Astrocyte of the cerebellum (primary cell): Measurements from ENCODE around the gene WTAP.
A peak's percentile ranks its signal among the peaks of the same experiment; 100 is the strongest.
"Not testable (repeated sequence)": the region's sequence is repeated elsewhere in the genome, so short reads cannot be mapped to it uniquely, and the experiment has no call there.

Source experiments
- DNase-seq: peaks from one replicate; pipeline ENCODE4 v3.0.0-alpha.2; 2011; ENCODE audit warnings: low read depth
- H3K4me3 ChIP-seq: 2 replicates; pipeline ENCODE4 v1.5.1; 2011; ENCODE audit warnings: mild to moderate bottlenecking, low read depth, low read length, moderate library complexity
- in situ Hi-C: cut with HindIII; loops from 2 replicates; pipeline ENCODE4 v1.10.0; 2017; ENCODE audit warnings: low sequenced_read_pairs
- TF ChIP-seq, protein P1 (sequence below): IDR thresholded peaks from 2 replicates; pipeline ENCODE4 v1.5.1; 2012; ENCODE audit warnings: low read length, low read depth, moderate library complexity, mild to moderate bottlenecking; ENCODE audit errors: missing control alignments

WTAP gene

DNA sequence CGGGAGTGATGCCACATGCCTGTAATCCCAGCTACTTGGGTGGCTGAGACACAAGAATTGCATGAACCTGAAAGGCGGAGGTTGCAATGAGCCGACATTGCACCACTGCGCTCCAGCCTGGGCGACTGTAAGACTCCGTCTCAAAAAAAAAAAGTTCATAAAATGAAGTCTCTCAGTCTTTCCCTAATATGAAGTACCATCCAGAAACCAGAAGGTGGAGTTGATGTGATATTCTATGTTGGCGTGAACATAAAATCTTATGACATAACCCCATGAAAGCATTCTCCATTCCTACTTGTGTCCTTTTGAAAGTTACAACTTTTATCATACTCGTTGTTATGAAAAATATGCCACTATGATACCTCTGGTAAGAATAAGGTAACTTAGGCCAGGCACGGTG, 40.0 kb upstream of the WTAP start:
- TF ChIP-seq, protein P1, sequence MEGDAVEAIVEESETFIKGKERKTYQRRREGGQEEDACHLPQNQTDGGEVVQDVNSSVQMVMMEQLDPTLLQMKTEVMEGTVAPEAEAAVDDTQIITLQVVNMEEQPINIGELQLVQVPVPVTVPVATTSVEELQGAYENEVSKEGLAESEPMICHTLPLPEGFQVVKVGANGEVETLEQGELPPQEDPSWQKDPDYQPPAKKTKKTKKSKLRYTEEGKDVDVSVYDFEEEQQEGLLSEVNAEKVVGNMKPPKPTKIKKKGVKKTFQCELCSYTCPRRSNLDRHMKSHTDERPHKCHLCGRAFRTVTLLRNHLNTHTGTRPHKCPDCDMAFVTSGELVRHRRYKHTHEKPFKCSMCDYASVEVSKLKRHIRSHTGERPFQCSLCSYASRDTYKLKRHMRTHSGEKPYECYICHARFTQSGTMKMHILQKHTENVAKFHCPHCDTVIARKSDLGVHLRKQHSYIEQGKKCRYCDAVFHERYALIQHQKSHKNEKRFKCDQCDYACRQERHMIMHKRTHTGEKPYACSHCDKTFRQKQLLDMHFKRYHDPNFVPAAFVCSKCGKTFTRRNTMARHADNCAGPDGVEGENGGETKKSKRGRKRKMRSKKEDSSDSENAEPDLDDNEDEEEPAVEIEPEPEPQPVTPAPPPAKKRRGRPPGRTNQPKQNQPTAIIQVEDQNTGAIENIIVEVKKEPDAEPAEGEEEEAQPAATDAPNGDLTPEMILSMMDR, result no peak
- H3K4me3 ChIP-seq, result no peak overlapping the region
- in situ Hi-C loops, result no loop called here
- DNase-seq, result no peak

DNA sequence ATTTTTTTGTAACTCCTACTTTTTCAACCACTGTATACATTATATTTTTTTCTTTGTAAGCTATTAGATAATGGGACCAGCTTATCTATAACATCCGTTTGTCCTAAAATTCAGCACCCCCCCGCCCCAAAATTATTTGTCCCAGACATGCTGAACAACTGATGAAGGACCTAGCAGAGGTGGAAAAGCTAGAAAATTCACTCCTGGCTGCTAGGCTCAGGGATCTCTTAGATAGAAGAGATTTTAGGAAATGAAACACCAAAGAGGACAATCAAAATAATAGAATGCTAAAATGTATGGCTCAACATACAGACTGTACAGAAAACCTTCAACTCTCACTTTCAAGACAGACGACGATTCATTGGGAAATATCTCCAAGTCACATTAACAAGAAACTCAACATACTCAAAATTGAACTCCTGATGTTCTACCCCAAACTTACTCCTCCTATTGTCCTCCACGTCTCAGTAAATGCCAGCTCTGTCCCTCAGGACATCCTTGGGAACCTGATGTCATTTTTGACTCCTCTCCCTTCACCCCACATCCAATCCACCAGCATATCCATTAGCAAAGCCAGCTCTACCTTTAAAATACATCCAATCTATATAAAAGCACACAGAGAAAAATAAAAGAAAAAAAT, 38.9 kb upstream of the WTAP start:
- H3K4me3 ChIP-seq, result no peak overlapping the region
- no peak for DNase-seq
- TF ChIP-seq, protein P1, result no peak
- in situ Hi-C loops, result no loop called here

DNA sequence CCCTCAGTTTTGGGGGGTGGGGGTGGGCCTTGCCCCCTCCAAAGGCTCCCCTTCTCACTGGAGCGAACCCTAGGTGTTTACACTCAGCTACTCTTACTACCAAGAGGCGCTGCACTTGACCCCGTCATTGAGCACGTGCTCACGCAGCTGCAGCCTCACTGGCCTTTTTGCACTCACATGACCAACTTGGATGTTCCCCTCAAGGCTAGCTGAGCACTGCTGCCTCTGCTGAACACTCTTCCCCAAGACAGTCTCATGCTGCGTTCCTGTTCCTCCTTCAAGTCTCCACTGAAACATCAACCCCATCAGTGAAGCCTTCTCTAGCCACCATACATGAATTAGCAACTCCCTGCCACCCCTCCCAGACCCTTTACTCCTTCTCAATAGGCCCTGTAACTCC, 38.3 kb upstream of the WTAP start:
- TF ChIP-seq, protein P1, result no peak
- in situ Hi-C loops, result no loop called here
- DNase-seq, result no peak
- no peak overlapping the region for H3K4me3 ChIP-seq

DNA sequence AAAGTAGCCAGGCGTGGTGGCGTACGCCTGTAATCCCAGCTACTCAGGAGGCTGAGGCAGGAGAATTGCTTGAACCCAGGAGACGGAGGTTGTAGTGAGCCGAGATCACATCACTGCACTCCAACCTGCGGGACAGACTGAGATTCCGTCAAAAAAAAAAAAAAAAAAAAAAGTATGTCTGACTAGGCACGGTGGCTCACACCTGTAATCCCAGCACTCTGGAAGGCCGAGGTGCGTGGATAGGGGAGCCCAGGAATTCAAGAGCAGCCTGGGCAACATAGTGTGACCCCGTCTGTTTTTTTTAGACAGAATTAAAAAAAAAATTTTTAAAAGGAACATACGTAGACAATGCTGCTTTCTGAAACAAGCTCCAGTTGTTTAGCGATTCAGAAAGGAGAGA, 37.2 kb upstream of the WTAP start:
- in situ Hi-C loops, DNase-seq: not testable (repeated sequence)

DNA sequence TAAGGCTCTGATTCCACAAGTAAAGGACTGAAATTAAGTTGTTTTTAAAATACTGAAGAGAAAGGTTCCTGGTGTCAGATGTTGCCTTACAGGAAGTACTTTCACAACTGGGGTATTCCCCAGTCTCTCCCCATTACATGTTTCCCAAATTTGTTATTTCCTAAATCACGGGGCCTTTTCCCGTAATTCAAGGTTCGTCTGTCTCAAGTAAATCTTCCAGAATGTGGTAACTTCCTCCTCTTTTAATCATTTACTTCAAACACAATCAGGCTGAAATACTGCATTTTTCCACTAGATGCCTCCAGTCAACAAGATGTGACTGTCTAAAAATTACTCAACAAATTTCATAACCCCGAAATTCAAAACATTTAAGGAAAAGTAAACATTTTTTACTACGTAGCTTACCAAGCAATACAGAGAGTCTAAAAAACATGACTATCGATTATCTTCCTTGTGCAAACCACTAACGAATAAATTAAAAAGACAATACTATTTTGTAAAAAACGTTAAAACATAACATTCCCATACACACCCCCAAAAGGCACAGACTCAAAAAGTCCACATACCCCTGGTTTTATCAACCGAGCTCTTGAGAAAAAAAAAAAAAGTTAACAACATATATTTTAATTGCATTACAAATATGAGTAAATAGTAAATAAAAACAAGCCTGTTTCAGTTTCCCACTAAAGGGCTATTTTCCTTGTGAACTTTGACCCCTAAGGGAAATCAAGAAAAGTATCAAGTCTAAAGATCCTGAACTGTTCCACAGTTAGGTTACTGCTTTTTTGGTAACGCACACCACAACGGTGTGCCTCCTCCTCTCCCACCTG, 36.0 kb upstream of the WTAP start:
- peak overlapping the region; percentile 71 for H3K4me3 ChIP-seq
- TF ChIP-seq, protein P1, result peak; percentile 68
- in situ Hi-C loops, result no loop called here
- peak; percentile 65 for DNase-seq

More for the DNA sequence above, 37.2 kb upstream of the WTAP start:
- not testable (repeated sequence) for H3K4me3 ChIP-seq

DNA sequence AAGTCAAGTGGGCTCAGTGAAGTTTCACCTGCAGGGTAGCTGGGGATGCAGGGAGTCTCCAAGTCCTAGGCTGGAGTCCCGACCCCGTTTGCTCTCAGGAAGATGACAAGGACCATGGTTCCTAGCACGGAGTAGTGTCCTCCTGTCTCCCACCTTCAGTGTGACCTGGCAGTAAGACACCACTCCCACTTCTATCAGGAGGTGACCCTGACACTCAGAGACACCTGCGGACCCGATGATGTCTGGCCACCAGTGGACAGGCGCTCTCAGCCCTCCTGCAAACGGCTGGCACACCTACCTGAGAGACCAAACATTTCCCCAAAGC, 35.4 kb upstream of the WTAP start:
- in situ Hi-C loops, result no loop called here
- no peak for DNase-seq
- peak overlapping the region; percentile 71 for H3K4me3 ChIP-seq
- TF ChIP-seq, protein P1, result no peak
